ENCODE results near the gene CAMSAP2.

DNA sequence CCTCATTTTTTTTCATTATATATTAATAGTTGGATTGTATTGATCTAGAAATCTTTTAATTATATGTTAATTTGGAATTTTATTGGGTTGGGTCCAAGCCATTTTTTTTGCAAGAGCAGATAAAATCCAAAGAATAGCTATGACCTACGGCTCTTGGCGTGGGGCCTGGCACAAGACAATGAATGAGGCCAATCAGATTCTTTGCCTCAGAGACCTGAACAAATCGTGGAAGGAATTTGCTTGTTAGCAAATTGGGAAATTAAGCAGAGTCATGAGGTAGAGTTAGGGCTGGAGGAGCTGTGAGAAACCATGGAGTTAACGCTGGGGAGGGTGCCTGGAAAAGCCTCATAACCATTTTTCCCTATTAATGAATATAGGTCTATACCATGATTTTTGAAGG is 40.1 kb downstream of the CAMSAP2 start:
- TF ChIP-seq, protein P1, sequence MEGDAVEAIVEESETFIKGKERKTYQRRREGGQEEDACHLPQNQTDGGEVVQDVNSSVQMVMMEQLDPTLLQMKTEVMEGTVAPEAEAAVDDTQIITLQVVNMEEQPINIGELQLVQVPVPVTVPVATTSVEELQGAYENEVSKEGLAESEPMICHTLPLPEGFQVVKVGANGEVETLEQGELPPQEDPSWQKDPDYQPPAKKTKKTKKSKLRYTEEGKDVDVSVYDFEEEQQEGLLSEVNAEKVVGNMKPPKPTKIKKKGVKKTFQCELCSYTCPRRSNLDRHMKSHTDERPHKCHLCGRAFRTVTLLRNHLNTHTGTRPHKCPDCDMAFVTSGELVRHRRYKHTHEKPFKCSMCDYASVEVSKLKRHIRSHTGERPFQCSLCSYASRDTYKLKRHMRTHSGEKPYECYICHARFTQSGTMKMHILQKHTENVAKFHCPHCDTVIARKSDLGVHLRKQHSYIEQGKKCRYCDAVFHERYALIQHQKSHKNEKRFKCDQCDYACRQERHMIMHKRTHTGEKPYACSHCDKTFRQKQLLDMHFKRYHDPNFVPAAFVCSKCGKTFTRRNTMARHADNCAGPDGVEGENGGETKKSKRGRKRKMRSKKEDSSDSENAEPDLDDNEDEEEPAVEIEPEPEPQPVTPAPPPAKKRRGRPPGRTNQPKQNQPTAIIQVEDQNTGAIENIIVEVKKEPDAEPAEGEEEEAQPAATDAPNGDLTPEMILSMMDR (IDR thresholded peaks at IDR 0.05): no peak
- TF ChIP-seq POLR2A (IDR thresholded peaks at IDR 0.05): no peak
